SK-N-SH treated with all-trans-retinoic acid at 6 μM for 48 hours (cell line): ENCODE measurements around the gene GDAP1L1.
A peak's percentile ranks its signal among the peaks of the same experiment; 100 is the strongest.

Experiments used
- ATAC-seq: fragments of 200-7000 bp; cut with Tn5 transposase; 3 replicates; pipeline ENCODE4 v1.9.1; 2020; ENCODE audit warnings: mild to moderate bottlenecking, moderate library complexity
- ARNTL ChIP-seq: fragments of 450-650 bp; formaldehyde crosslinking; IDR thresholded peaks from 2 replicates; pipeline ENCODE4 v1.5.0; 2020; ENCODE audit warnings: low read depth, mild to moderate bottlenecking, moderate library complexity, borderline replicate concordance
- CSDC2 ChIP-seq: fragments of 250-450 bp; sonication (Bioruptor Pico); IDR thresholded peaks from 2 replicates; pipeline ENCODE4 v1.5.0; 2020; ENCODE audit warnings: mild to moderate bottlenecking, moderate library complexity
- ESRRG ChIP-seq: fragments of 250-450 bp; sonication (Bioruptor Pico); IDR thresholded peaks from 2 replicates; pipeline ENCODE4 v1.6.1; 2021; ENCODE audit warnings: mild to moderate bottlenecking
- GLIS3 ChIP-seq: fragments of 250-450 bp; sonication (Bioruptor Pico); IDR thresholded peaks from 2 replicates; pipeline ENCODE4 v1.5.0; 2020; ENCODE audit warnings: mild to moderate bottlenecking, moderate library complexity
- ISL1 ChIP-seq: fragments of 250-450 bp; sonication (Bioruptor Pico); IDR thresholded peaks from 2 replicates; pipeline ENCODE4 v2.1.2; 2022; ENCODE audit warnings: mild to moderate bottlenecking, moderate library complexity
- OSR1 ChIP-seq: fragments of 250-450 bp; sonication (Bioruptor Pico); IDR thresholded peaks from 2 replicates; pipeline ENCODE4 v1.8.0; 2022; ENCODE audit warnings: moderate library complexity, mild to moderate bottlenecking, inconsistent platforms
- PPARA ChIP-seq: fragments of 250-450 bp; sonication (Bioruptor Pico); IDR thresholded peaks from 2 replicates; pipeline ENCODE4 v1.5.0; 2020; ENCODE audit warnings: mild to moderate bottlenecking, borderline replicate concordance
- RARB ChIP-seq: fragments of 250-450 bp; sonication (Bioruptor Pico); IDR thresholded peaks from 2 replicates; pipeline ENCODE4 v1.8.0; 2021; ENCODE audit warnings: mild to moderate bottlenecking, moderate library complexity
- SNAI2 ChIP-seq: fragments of 250-450 bp; sonication (Bioruptor Pico); IDR thresholded peaks from 2 replicates; pipeline ENCODE4 v1.5.0; 2020; ENCODE audit warnings: mild to moderate bottlenecking, moderate library complexity
- TCF4 ChIP-seq: fragments of 250-450 bp; sonication (Bioruptor Pico); IDR thresholded peaks from 2 replicates; pipeline ENCODE4 v1.8.0; 2021; ENCODE audit warnings: mild to moderate bottlenecking, moderate library complexity, borderline replicate concordance
- TOX ChIP-seq: fragments of 250-450 bp; sonication (Bioruptor Pico); IDR thresholded peaks from 2 replicates; pipeline ENCODE4 v1.8.0; 2021; ENCODE audit warnings: mild to moderate bottlenecking, moderate library complexity, borderline replicate concordance
- ZFP3 ChIP-seq: fragments of 250-450 bp; sonication (Bioruptor Pico); IDR thresholded peaks from 2 replicates; pipeline ENCODE4 v1.5.0; 2020; ENCODE audit warnings: mild to moderate bottlenecking, moderate library complexity
- ZFP30 ChIP-seq: fragments of 450-650 bp; formaldehyde crosslinking; IDR thresholded peaks from 2 replicates; pipeline ENCODE4 v1.5.0; 2022; ENCODE audit warnings: mild to moderate bottlenecking, moderate library complexity
- ZNF565 ChIP-seq: fragments of 450-650 bp; formaldehyde crosslinking; conservative IDR thresholded peaks from 2 replicates; pipeline ENCODE4 v1.5.0; 2020; ENCODE audit warnings: low read depth, mild to moderate bottlenecking, moderate library complexity
- ZNF70 ChIP-seq: fragments of 450-650 bp; formaldehyde crosslinking; IDR thresholded peaks from 2 replicates; pipeline ENCODE4 v1.5.0; 2020; ENCODE audit warnings: mild to moderate bottlenecking, moderate library complexity
- ZNF8 ChIP-seq: fragments of 450-650 bp; formaldehyde crosslinking; IDR thresholded peaks from 2 replicates; pipeline ENCODE4 v1.5.0; 2020; ENCODE audit warnings: mild to moderate bottlenecking, moderate library complexity
- TF ChIP-seq, protein P1 (sequence below): fragments of 250-450 bp; sonication (Bioruptor Pico); IDR thresholded peaks from 2 replicates; pipeline ENCODE4 v1.8.0; 2020; ENCODE audit warnings: mild to moderate bottlenecking, moderate library complexity, borderline replicate concordance
- TF ChIP-seq, protein P2 (sequence below): fragments of 250-450 bp; sonication (Bioruptor Pico); IDR thresholded peaks from 2 replicates; pipeline ENCODE4 v1.5.1; 2021; ENCODE audit warnings: mild to moderate bottlenecking, moderate library complexity
- TF ChIP-seq, protein P3 (sequence below): fragments of 250-450 bp; sonication (Bioruptor Pico); IDR thresholded peaks from 2 replicates; pipeline ENCODE4 v1.5.1; 2020; ENCODE audit warnings: low read depth, mild to moderate bottlenecking, moderate library complexity
- TF ChIP-seq, protein P4 (sequence below): fragments of 250-450 bp; sonication (Bioruptor Pico); IDR thresholded peaks from 2 replicates; pipeline ENCODE4 v1.5.0; 2020; ENCODE audit warnings: mild to moderate bottlenecking, moderate library complexity
- TF ChIP-seq, protein P5 (sequence below): fragments of 250-450 bp; sonication (Bioruptor Pico); IDR thresholded peaks from 2 replicates; pipeline ENCODE4 v1.8.0; 2021; ENCODE audit warnings: low read depth, mild to moderate bottlenecking, moderate library complexity, borderline replicate concordance

The GDAP1L1 gene

DNA sequence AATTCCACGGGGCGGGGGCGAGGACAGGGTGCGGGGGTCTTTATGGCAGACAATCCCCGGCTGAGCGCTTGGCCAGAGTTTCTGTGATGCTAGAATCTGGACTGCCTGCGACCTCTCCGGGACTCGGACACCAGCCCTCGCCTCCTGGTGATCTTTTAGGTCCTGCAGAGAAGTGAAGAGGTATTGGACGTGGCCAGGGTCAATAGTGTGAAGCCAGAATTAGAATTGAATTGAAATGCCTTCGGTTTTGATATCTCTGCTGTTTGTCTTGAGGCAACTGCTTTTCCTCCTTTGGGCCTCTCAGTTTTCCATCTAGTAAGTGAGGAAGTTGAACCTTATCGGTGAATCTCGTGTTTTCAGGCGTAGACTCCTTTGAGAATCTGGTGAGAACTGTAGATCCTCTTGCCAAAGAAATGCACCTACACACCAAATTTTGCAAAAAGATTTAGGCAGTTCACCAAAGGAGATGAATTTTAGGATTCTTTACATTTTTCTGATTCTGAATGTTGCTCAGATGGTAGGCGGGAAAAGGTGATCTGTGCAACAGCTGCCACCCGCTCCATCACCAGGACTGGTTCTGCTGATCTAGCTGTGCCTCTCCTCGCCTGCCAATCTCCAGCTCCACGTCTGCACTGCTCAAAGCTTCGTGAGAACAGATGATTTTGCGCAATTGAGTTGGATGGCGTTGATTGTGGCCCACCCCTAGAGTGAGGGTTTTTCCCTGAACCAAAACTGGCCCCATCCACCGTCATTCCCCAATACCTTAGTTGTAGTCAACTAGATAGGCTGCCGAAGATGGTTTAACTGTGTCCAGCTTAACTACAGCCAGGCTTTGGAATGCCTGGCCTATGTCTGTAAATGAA, 35.7 kb upstream of the GDAP1L1 start:
- peak; percentile 29 for ATAC-seq
- TF ChIP-seq, protein P1, sequence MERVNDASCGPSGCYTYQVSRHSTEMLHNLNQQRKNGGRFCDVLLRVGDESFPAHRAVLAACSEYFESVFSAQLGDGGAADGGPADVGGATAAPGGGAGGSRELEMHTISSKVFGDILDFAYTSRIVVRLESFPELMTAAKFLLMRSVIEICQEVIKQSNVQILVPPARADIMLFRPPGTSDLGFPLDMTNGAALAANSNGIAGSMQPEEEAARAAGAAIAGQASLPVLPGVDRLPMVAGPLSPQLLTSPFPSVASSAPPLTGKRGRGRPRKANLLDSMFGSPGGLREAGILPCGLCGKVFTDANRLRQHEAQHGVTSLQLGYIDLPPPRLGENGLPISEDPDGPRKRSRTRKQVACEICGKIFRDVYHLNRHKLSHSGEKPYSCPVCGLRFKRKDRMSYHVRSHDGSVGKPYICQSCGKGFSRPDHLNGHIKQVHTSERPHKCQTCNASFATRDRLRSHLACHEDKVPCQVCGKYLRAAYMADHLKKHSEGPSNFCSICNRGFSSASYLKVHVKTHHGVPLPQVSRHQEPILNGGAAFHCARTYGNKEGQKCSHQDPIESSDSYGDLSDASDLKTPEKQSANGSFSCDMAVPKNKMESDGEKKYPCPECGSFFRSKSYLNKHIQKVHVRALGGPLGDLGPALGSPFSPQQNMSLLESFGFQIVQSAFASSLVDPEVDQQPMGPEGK (CRISPR knock-in tag) = no peak
- TF ChIP-seq ZFP3 (CRISPR knock-in tag) = no peak
- TF ChIP-seq, protein P2, sequence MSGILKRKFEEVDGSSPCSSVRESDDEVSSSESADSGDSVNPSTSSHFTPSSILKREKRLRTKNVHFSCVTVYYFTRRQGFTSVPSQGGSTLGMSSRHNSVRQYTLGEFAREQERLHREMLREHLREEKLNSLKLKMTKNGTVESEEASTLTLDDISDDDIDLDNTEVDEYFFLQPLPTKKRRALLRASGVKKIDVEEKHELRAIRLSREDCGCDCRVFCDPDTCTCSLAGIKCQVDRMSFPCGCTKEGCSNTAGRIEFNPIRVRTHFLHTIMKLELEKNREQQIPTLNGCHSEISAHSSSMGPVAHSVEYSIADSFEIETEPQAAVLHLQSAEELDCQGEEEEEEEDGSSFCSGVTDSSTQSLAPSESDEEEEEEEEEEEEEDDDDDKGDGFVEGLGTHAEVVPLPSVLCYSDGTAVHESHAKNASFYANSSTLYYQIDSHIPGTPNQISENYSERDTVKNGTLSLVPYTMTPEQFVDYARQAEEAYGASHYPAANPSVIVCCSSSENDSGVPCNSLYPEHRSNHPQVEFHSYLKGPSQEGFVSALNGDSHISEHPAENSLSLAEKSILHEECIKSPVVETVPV (CRISPR knock-in tag) = no peak
- no peak for TF ChIP-seq PPARA (CRISPR knock-in tag)
- TF ChIP-seq GLIS3 (CRISPR knock-in tag) = no peak
- TF ChIP-seq TOX = no peak
- TF ChIP-seq SNAI2 (CRISPR knock-in tag) = no peak
- TF ChIP-seq CSDC2 (CRISPR knock-in tag) = no peak
- TF ChIP-seq ZNF8 (CRISPR knock-in tag) = no peak
- no peak for TF ChIP-seq OSR1 (CRISPR knock-in tag)
- TF ChIP-seq, protein P3, sequence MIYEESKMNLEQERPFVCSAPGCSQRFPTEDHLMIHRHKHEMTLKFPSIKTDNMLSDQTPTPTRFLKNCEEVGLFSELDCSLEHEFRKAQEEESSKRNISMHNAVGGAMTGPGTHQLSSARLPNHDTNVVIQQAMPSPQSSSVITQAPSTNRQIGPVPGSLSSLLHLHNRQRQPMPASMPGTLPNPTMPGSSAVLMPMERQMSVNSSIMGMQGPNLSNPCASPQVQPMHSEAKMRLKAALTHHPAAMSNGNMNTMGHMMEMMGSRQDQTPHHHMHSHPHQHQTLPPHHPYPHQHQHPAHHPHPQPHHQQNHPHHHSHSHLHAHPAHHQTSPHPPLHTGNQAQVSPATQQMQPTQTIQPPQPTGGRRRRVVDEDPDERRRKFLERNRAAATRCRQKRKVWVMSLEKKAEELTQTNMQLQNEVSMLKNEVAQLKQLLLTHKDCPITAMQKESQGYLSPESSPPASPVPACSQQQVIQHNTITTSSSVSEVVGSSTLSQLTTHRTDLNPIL = no peak
- TF ChIP-seq ESRRG (CRISPR knock-in tag) = no peak
- no peak for TF ChIP-seq ZNF70 (CRISPR knock-in tag)
- no peak for TF ChIP-seq TCF4 (CRISPR knock-in tag)

DNA sequence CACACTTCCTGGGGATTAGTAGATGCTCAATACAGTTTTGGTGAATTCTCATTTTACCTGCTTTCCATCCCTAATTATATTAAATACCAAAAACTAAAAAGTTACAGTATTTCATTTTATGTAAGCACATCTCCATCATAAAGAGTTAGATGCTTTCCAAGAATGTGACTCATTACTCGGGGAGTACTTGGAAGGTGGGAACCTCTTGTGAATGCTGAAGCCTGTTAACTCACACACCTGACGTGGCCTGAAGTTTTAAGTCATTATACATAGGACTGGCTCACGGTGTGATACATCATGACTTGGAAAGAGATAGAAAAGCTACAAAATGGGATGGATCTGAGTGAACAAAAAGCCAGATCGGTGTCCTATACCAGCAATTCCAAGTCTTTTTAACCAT, 34.3 kb upstream of the GDAP1L1 start:
- no peak for TF ChIP-seq ISL1 (CRISPR knock-in tag)
- TF ChIP-seq, protein P1 (CRISPR knock-in tag) = no peak
- no peak for TF ChIP-seq OSR1 (CRISPR knock-in tag)
- TF ChIP-seq, protein P2 (CRISPR knock-in tag) = no peak
- TF ChIP-seq CSDC2 (CRISPR knock-in tag) = no peak
- no peak for TF ChIP-seq RARB (CRISPR knock-in tag)
- ATAC-seq = no peak

DNA sequence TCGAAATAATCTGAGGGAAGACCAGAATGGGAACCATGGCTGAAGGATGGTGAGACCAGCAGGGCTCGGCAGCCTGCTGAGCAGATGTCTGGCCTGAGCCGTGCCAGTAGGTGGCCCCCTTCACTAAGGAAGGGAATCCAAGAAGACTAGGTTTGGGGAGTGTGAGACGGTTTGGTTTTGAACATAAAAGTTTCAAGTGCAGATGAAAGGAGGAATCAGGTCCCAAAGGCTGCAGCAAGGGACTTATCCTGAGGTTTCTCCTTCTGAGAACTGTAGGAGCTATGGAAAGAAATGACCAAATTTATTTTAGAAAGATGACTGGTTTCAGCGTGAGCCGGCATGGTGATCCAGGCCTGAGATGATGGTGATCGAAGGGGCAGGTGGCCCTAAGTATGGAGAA, 32.0 kb upstream of the GDAP1L1 start:
- peak; percentile 58 for ATAC-seq
- TF ChIP-seq ZNF70 (CRISPR knock-in tag) = no peak
- TF ChIP-seq ZNF565 (CRISPR knock-in tag) = no peak
- TF ChIP-seq, protein P3 = no peak
- TF ChIP-seq OSR1 (CRISPR knock-in tag) = no peak
- no peak for TF ChIP-seq ARNTL (CRISPR knock-in tag)
- TF ChIP-seq, protein P4, sequence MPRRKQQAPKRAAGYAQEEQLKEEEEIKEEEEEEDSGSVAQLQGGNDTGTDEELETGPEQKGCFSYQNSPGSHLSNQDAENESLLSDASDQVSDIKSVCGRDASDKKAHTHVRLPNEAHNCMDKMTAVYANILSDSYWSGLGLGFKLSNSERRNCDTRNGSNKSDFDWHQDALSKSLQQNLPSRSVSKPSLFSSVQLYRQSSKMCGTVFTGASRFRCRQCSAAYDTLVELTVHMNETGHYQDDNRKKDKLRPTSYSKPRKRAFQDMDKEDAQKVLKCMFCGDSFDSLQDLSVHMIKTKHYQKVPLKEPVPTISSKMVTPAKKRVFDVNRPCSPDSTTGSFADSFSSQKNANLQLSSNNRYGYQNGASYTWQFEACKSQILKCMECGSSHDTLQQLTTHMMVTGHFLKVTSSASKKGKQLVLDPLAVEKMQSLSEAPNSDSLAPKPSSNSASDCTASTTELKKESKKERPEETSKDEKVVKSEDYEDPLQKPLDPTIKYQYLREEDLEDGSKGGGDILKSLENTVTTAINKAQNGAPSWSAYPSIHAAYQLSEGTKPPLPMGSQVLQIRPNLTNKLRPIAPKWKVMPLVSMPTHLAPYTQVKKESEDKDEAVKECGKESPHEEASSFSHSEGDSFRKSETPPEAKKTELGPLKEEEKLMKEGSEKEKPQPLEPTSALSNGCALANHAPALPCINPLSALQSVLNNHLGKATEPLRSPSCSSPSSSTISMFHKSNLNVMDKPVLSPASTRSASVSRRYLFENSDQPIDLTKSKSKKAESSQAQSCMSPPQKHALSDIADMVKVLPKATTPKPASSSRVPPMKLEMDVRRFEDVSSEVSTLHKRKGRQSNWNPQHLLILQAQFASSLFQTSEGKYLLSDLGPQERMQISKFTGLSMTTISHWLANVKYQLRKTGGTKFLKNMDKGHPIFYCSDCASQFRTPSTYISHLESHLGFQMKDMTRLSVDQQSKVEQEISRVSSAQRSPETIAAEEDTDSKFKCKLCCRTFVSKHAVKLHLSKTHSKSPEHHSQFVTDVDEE = no peak
- no peak for TF ChIP-seq ZFP30 (CRISPR knock-in tag)
- no peak for TF ChIP-seq ESRRG (CRISPR knock-in tag)
- TF ChIP-seq, protein P2 (CRISPR knock-in tag) = no peak
- TF ChIP-seq, protein P5, sequence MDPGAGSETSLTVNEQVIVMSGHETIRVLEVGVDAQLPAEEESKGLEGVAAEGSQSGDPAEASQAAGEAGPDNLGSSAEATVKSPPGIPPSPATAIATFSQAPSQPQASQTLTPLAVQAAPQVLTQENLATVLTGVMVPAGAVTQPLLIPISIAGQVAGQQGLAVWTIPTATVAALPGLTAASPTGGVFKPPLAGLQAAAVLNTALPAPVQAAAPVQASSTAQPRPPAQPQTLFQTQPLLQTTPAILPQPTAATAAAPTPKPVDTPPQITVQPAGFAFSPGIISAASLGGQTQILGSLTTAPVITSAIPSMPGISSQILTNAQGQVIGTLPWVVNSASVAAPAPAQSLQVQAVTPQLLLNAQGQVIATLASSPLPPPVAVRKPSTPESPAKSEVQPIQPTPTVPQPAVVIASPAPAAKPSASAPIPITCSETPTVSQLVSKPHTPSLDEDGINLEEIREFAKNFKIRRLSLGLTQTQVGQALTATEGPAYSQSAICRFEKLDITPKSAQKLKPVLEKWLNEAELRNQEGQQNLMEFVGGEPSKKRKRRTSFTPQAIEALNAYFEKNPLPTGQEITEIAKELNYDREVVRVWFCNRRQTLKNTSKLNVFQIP = no peak
